Measurements from ENCODE around the gene PARP9.
A peak's percentile ranks its signal among the peaks of the same experiment; 100 is the strongest.

Gene PARP9

GRCh38 chr3:122564155-122564912 is at the start of gene PARP9, which contains the start of gene DTX3L:
Gene PARP9 (minus strand): TSS chr3:122564300. CDS start chr3:122559620, 4,680 bp downstream.
Gene DTX3L (plus strand): TSS chr3:122564338. CDS start chr3:122564427, 89 bp downstream.
- DNase-seq (ENCODE audit: low spot score) = peak; percentile 9

- no peak for DNase-seq (ENCODE audit: low spot score)
Measured at GRCh38 chr3:122612696-122613095, 48.6 kb upstream of the PARP9 start.

DNA sequence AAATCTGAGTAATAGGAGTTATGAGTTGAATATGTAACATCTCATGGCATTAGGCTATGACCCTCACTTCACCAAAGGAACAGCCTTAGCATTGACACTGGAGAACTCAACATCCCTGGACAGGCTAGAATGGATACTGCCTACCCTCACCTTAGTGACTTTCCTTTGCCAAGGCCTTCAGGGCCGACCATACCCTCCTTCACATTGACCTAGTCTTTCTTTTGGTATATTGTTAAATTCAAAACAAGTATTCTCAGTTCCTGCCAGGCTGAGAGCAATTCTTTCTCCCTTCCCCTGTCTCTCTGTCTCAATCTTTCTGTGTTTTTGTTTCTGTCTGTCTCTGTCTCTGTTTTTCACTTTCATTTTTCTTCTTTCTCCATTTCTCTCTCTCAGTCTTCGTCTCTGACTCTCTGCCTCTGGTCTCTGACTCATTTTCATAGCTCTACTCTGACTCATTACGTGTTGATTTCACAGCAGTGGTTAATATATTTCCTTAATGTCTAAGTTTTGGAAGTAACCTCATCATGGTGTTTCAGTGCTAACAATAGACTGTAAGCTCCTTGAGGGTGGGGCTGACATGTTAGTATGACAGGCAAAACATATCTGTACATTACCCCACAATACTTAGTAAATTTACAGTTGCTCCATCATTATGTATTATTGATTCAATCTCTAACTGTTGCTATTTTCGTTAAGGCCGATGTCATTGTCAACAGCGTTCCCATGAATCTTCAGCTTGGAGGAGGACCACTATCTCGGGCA is 45.9 kb upstream of the PARP9 start:
- no peak for DNase-seq (ENCODE audit: low spot score)

DNA sequence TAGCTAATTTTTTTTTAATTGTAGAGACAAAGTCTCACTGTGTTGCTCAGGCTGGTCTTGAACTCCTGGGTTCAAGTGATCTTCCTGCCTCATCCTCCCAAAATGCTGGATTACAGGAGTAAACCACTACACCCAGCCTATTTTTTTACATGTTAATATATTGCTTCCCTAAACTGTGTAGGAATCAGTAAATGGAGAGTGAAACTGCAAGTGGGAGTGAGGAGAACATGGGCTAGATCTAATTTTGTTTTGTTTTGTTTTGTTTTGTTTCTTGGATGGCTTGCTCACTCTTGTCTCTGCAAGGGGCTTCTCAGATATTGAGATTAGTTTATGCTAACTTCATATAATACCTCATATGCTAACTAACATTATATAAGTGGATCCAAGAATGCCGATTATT is 44.8 kb upstream of the PARP9 start:
- no peak for DNase-seq (ENCODE audit: low spot score)

DNA sequence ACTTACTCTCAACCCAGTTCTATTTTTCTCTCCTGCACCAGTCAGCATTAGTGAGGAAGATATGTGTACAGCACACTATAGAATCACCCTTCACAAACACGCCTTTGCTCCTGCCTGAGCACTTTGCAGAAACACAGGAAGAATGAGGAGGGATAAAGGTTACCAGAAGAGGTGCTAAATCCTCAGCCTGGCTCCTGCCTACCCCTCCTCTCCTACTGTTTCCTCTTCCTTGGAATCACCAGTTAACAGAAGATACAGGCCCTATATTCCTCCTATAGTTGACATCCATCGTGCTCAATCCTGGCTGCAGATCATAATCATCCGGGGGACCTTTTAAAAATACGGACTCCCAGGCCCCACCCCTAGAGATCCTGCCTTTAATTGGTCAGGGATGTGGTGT is 42.2 kb upstream of the PARP9 start:
- no peak for DNase-seq (ENCODE audit: low spot score)

- no peak for DNase-seq (ENCODE audit: low spot score)
Measured at GRCh38 chr3:122603056-122603455, 39.0 kb upstream of the PARP9 start.

DNA sequence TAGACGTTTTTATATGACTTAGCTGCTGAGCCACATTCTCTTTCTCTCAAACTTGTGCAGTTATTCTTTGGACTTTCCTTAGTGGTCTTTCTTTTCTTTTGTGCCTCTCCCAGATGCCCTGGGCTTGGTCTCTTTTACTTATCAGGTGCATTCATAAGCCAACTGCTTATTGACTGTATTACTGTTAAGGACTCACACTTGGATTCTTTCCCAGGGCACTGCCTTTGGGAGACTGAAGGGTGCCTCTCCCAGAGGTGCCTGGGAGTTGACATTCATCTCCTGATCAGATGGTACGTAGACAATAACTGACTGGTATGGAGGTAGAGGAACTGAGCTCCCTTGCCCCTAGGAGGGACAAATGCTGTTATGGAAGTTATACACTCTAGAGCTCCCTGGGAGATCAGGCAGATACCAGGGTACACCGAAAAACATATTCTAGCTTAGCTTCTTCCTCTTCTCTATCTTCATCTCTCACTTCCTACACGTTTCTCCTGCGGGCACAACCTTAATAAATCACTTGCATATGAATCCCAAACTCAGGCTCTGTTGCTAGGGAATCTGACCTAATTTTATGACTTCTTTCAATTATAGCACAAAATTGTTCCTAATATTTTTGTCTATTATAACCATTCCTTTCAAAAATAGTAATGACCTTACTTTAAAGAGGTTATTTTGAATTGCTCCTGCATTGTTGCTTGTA is 38.1 kb upstream of the PARP9 start:
- DNase-seq (ENCODE audit: low spot score) = no peak

- no peak for DNase-seq (ENCODE audit: low spot score)
Measured at GRCh38 chr3:122598556-122598955, 34.5 kb upstream of the PARP9 start.

GRCh38 chr3:122598151-122598550 is 34.1 kb upstream of the PARP9 start:
- DNase-seq (ENCODE audit: low spot score) = no peak

DNA sequence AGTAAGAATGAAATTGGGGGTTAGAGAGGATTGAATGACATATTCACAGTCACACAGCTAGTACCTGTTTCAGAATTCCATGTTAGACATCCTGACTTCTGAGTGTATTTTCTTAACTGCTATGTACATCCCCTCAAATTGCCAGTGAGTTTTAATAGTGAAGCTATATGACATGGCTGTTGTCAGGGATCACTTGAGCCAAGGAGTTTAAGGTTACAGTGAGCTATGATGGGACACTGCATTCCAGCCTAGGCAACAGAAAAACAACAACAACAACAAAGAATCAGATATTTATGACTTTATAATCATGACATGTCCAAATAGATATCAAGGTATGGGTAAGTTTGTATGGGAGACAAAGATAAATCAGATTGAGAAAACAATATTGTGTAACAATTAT is 29.9 kb upstream of the PARP9 start:
- no peak for DNase-seq (ENCODE audit: low spot score)

DNA sequence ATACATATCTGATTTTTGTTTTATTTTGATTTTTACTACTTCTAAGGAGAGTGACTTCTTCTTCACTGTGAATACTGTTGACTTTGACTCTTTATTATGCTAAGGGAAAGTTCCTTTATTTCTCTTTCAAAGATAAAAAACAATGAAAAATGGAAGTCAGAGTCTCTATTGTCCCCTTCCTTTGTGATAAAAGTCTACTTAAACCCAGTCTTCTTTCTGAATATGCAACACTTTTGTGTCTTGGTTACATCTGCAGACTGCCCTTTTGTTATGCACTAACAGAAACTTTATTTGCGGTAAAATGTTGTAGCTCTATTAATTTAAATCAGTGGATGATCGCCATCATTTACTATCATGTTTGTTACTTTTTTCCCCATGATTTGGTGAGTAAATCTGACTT is 26.5 kb upstream of the PARP9 start:
- DNase-seq (ENCODE audit: low spot score) = no peak

GRCh38 chr3:122589297-122589696 is 25.2 kb upstream of the PARP9 start:
- DNase-seq (ENCODE audit: low spot score) = no peak

- no peak for DNase-seq (ENCODE audit: low spot score)
Measured at GRCh38 chr3:122587572-122587971, 23.5 kb upstream of the PARP9 start.

GRCh38 chr3:122586773-122587485 is 22.8 kb upstream of the PARP9 start:
- no peak for DNase-seq (ENCODE audit: low spot score)

GRCh38 chr3:122586098-122586497 is 22.0 kb upstream of the PARP9 start:
- DNase-seq (ENCODE audit: low spot score) = no peak

- no peak for DNase-seq (ENCODE audit: low spot score)
Measured at GRCh38 chr3:122582390-122582789, 18.3 kb upstream of the PARP9 start.

DNA sequence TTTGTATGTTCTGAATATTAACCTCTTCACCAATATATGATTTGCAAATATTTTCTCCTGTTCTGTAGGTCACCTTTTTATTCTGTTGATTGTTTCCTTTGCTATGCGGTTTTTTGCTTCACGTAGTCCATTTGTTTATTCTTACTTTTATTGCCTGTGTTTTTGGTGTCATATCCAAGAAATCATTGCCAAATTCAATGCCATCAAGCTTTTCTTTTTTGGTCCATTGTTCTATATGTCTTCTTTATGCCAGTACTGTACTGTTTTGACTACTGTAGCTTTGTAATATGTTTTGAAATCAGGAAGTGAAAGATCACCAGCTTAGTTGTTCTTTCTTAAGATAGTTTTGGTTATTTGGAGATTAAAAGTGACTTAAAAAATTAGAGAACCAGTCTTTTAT is 17.5 kb upstream of the PARP9 start:
- no peak for DNase-seq (ENCODE audit: low spot score)

- no peak for DNase-seq (ENCODE audit: low spot score)
Measured at GRCh38 chr3:122580470-122580869, 16.4 kb upstream of the PARP9 start.

GRCh38 chr3:122578069-122578740 is 14.1 kb upstream of the PARP9 start:
- DNase-seq (ENCODE audit: low spot score) = no peak

DNA sequence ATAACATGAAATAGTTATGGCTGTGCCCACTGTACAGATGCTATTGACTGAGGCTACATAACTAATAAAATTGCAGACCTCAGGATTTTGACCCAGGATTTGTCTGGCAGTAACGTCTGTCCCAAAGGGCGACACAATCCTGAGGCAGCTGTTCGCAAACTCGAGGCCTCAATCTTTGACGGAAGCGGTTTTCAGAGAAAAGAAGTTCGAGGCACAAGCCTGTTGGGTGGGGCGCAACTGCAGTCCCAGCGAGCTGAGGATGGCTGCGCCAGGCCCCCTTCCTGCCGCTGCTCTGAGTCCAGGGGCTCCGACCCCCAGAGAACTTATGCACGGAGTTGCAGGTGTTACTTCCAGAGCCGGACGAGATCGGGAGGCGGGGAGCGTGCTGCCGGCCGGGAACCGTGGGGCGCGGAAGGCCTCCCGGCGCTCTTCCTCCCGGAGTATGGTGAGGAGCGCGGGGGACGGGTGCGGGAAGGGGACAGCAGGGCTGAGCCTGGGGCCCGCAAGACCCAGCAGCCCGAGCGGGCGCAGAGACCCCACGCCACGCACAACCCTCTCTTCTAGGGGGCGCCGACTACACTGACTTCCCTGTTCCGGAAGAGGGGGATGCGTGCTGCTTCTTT is 13.4 kb upstream of the PARP9 start, which contains the start of gene PARP15:
Gene PARP15, plus strand, starts transcription at position 242 of the 623 bp plus-strand sequence. Its CDS starts 18 bp downstream, at position 260.
- DNase-seq (ENCODE audit: low spot score) = no peak
